GM18505 (cell line): Measurements from ENCODE around the gene THSD7A.

ENCODE experiments used
- ATAC-seq: cut with Tn5 transposase; IDR thresholded peaks from one replicate; pipeline ENCODE4 v1.9.1; 2021; ENCODE audit not compliant: unreplicated experiment
- POLR2A ChIP-seq: IDR thresholded peaks from 4 replicates; pipeline ENCODE4 v1.6.1; 2011; ENCODE audit warnings: borderline replicate concordance; ENCODE audit not compliant: insufficient read depth, insufficient read length; ENCODE audit errors: extremely low read depth

THSD7A gene

DNA sequence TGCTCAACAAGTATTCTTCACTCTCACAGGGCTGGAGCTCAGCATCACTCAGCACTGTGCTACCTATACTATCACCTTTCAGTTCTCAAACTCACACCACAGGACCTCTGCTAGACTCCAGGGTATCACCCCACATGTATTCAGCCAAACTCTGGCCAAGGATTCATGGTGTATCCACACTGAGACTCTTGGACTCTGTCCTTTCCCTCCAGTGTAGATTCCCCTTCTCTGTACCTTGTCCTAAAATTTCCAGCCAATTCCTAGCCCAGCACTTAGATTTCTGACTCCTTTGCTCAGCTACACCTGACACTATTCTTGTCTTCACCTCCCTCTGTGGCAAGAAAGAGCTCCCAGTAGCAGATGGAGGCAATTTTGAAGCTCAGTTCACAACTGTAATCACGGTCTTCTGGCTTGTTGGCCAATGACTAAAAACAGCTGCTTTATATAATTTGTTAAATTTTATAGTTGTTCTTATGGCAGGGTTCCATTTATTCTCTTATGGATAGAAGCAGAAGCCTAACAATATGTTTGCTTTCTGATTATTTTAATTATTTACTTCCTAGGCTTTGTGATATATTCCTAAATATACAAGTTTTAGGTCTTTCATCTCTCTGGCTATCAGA, 258.8 kb downstream of the THSD7A start:
- TF ChIP-seq POLR2A = no peak
- no peak for ATAC-seq

DNA sequence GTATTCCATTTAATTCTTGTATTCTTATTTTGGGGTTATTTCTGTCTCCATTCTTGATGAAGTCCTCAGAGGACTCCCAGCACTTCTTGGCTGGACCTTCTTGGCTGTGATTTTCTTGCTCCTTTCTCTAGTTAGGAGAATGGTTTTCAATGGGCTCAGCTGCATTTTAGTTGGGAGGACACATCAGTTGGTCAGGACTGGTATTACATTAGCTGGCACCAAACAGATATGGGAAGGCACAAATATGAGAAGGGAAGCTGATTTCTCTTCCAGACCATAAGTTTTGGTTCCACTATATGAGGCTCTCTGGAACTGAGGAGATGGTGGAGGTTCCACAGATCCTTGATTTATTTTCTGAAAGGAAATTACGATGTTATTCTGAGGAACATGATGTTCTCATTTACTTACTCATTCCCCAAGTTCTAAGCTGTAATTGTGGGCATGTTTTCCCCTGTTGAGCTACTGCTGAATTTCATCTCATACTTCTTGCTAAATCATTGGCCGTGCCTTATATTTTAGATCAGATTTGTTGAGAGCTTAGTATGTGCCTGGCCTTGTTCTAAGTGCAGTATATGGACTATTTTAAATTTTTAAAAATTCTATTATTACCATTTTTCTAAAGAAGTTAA, 261.0 kb downstream of the THSD7A start:
- TF ChIP-seq POLR2A = no peak
- no peak for ATAC-seq

DNA sequence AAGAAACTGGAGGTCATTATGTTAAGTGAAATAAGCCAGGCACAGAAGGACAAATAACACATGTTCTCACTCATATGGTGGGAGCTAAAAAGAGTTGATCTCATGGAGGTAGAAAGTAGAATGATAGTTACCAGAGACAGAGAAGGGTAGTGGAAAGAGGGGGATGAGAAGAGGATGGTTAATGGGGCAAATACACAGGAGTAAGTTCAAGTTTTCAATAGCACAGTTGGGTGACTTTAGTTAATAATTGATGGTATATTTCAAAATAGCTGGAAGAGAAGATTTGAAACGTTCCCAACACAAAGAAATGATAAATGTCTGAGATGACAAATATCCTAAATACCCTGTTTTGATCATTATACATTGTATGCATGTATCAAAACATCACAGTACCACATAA, 261.8 kb downstream of the THSD7A start:
- ATAC-seq = no peak
- TF ChIP-seq POLR2A = no peak

DNA sequence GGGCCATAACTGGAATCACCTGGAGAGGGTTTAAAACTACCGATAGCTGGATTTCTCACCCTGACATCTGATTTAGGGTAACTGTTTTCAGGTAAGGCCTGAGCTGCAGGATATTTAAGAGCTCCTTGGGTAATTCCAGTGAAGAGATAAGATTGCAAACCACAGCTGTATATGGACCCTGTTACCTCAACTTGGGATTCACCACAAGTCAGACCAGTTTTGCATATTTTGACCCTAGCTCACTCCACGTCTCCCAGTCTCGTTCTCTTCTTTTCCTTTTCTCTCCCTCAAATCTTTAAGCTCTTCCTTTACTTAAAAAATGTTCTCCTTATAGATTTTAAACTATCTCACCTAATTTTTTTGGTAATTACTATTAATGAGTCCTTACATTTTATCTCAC, 264.4 kb downstream of the THSD7A start:
- ATAC-seq = no peak
- TF ChIP-seq POLR2A = no peak

DNA sequence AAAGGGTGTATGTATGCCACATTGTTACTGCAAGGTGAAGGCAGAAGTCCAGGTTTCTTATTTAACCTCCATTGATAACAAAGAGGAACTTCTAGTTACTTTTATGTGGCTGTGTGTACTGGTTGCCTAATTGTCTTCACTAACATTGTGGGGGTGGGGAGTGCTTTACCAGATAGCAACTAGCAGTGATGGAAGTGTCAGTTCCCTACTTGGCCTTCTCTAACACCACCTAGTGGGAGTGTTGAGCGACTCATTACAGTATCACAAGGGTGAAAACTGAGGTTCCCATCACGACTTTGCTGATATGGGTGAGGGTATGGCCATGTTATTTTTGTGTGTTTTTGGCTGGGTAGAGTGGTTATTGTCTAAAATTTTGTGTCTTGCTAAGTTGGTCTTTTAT, 274.4 kb downstream of the THSD7A start:
- no peak for TF ChIP-seq POLR2A
- ATAC-seq = peak; percentile 100

GRCh38 chr7:11552676-11553296, 279.2 kb downstream of the THSD7A start:
- TF ChIP-seq POLR2A = no peak
- no peak for ATAC-seq

GRCh38 chr7:11551470-11551869, 280.5 kb downstream of the THSD7A start:
- no peak for TF ChIP-seq POLR2A
- ATAC-seq = no peak

DNA sequence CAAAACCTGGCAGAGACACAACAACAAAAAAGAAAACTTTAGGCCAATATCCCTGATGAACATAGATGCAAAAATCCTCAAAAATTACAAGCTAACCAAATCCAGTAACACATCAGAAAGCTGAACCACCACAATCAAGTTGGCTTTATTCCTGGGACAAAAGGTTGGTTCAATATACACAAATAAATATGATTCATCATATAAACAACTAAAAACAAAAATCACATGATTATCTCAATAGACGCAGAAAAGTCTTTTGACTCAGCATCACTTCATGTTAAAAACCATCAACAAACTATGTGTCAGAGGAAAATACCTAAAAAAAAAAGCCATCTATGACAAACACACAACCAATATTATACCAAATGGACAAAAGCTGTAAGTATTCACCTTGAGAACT, 283.5 kb downstream of the THSD7A start:
- no peak for TF ChIP-seq POLR2A
- no peak for ATAC-seq

- no peak for ATAC-seq
Measured at GRCh38 chr7:11541330-11541729, 290.7 kb downstream of the THSD7A start.

DNA sequence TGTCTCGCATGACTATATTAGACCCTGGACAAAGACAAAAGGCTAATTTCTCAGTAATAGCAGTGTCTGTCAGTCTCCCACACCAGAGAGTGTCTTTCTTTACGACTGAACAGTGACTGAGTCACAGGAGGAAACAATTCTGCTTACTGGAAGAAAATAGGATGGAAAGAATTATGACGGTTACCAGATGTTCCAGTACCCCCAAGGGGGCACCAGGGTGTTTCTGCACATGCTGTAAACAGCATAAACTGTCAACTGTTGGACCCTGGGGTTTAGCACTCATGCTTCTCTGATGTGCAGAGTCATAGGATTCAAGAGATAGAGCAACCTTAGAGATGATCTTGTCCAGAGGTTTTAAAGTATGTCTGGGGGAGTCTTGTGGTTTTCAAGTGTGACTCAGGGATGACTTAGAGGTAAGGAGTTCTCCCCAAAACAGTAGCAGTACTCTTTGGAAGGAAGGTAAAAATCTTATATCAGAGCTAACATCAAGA, 291.7 kb downstream of the THSD7A start:
- no peak for TF ChIP-seq POLR2A
- ATAC-seq = no peak

More at GRCh38 chr7:11541330-11541729, 290.7 kb downstream of the THSD7A start:
- TF ChIP-seq POLR2A = no peak

DNA sequence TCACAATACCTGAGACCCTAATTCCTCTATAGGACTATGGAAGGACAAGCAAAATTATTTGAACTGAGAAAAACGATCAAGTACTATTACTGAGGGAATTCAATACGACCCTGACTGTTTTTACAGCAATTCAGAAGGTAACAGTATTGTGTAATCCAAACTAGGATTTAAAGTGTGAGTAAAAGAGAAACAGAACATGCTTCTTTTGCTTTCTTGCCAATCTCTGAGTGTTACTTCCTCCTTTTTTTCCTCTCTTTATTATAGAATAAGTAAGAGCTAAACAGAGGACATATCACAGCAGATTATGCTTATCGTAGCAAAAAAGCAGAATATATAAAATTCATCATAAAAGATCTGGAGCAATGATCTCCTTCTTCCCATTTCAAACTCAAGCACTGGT, 292.1 kb downstream of the THSD7A start:
- no peak for TF ChIP-seq POLR2A
- no peak for ATAC-seq

DNA sequence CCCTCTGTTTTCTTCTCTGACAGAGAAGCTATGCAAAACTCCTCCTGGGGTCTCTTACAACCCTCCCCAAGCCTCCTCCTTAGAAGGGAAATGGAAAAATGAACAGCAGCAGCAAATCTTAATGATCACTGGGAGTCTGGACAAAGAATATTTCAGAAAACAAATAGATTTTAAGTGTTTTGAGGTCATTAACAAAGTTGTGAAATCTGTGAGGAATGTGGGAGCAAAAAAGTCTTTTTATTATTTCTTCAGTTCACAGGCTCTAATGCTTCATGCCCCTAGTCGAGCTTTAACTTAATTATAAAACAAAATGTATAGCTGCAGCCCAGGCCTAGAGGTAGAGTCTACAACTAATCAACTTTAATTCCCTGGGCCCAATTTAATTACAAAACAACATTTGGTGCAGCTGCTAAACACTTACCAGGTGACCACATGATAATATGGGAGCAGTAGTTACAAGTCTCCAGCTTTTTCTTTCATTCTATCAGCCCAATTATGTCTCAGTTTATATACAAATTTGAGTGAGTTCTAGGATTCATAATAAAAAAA, 293.2 kb downstream of the THSD7A start:
- ATAC-seq = no peak
- TF ChIP-seq POLR2A = no peak

DNA sequence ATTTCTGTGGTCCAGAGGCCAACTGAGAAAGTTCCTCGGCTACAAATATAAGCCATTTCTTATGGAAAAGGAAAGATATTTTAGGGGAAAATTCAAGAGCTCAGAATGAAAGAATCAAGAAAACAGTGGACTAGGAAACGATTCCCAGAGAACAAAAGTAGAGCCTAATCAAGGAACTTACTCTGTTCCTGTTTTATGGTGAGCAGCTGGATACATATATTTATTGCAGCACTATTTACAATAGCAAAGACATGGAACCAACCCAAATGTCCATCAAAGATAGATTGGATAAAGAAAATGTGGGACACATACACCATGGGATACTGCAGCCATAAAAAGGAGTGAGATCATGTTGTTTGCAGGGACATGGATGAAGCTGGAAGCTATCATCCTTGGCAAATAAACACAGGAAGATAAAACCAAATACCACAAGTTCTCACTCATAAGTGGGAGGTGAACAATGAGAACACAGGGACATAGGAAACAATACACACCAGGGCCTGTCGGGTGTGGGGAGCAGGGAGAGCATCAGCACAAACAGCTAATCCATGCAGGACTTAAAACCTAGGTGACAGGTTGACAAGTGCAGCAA, 298.7 kb downstream of the THSD7A start:
- ATAC-seq = no peak
- no peak for TF ChIP-seq POLR2A
